Gastroesophageal sphincter (tissue), 4 donors: ENCODE data around the gene ADD1. TPM values are rescaled to one million over a fixed set of nuclear protein-coding genes. Genes with fewer than 3 reads are reported as not detected.

Source experiments
- ATAC-seq: fragments of 150-250 bp; one replicate; pipeline ENCODE4 v1.9.1; 2016; ENCODE audit warnings: mild to moderate bottlenecking, moderate library complexity
- H3K27ac ChIP-seq, 4 donors: fragments of 200-600 bp; sonication (generic) in 3 of 4; 1 replicate in 3 of 4; 2 replicates in 1 of 4; pipeline ENCODE4 v1.5.1; 2016 to 2019
- H3K27me3 ChIP-seq: fragments of 200-600 bp; sonication (generic); one replicate; pipeline ENCODE4 v1.5.1; 2019
- H3K36me3 ChIP-seq, 2 donors: fragments of 200-600 bp; sonication (generic); one replicate each; pipeline ENCODE4 v1.5.1; 2019; ENCODE audit warnings: control low read depth in 1 of 2
- H3K4me1 ChIP-seq, 3 donors: fragments of 200-600 bp; sonication (generic); 1 replicate in 2 of 3; 2 replicates in 1 of 3; pipeline ENCODE4 v1.5.1; 2016 to 2019; ENCODE audit warnings: control low read depth in 2 of 3
- H3K4me3 ChIP-seq, 2 donors: fragments of 200-600 bp; sonication (generic); one replicate each; pipeline ENCODE4 v1.5.1; 2019; ENCODE audit warnings: mild to moderate bottlenecking in 1 of 2, moderate library complexity in 1 of 2
- H3K9me3 ChIP-seq, 3 donors: fragments of 200-600 bp; sonication (generic); one replicate each; pipeline ENCODE4 v1.5.1; 2017 to 2019; ENCODE audit warnings: control low read depth in 2 of 3
- CTCF ChIP-seq, 4 experiments: fragments of 200-600 bp in 2 of 4; fragments of 450-650 bp in 2 of 4; sonication (generic) in 1 of 4; IDR thresholded peaks; one replicate each; pipeline ENCODE4 v1.5.1; 2017 to 2019; ENCODE audit warnings: antibody characterized with exemption in 4 of 4, mild to moderate bottlenecking in 2 of 4, moderate library complexity in 2 of 4
- EP300 ChIP-seq: sonication (generic); formaldehyde crosslinking; IDR thresholded peaks from one replicate; pipeline ENCODE4 v1.6.1; 2017; ENCODE audit warnings: antibody characterized with exemption, mild to moderate bottlenecking
- POLR2A ChIP-seq, 2 donors: fragments of 450-650 bp; IDR thresholded peaks; one replicate each; pipeline ENCODE4 v1.6.1; 2017; ENCODE audit warnings: antibody characterized with exemption in 2 of 2, mild to moderate bottlenecking in 2 of 2, moderate library complexity in 1 of 2
- POLR2AphosphoS5 ChIP-seq: sonication (generic); formaldehyde crosslinking; IDR thresholded peaks from one replicate; pipeline ENCODE4 v1.6.1; 2017; ENCODE audit warnings: antibody characterized with exemption
- WGBS, 2 donors: methylation state at CpG; one replicate each; pipeline ENCODE4 v1.1.5; 2018; ENCODE audit warnings: low coverage in 1 of 2; 5-methylcytosine and 5-hydroxymethylcytosine counted together
- total RNA-seq, 4 donors: library from RNA; depleted of rRNA; stranded (reverse); fragments of >200 nt; gene quantifications; one replicate each; pipeline ENCODE4 v1.1.0, GENCODE V29; 2016

Gene ADD1
- 100 to 1,000 TPM; 230 to 384 (median 297) TPM for total RNA-seq

- Histone ChIP-seq H3K27ac (peak within 1 kb of the TSS; percentile 89 to 97 (median 92)), H3K36me3 (no peaks in the 10 kb centered on the region), H3K27me3 (no peaks in the 10 kb centered on the region), H3K4me3 (peak within 1 kb of the TSS; percentile 70 to 82), H3K9me3 (no peaks in the 10 kb centered on the region), H3K4me1 (peaks cover 0 to 48% (median 15%) of the 10 kb centered on the region in 3 donors)
- TF ChIP-seq CTCF (IDR thresholded peaks at IDR 0.05) (peak in 1 of 4 experiments; percentile 11), POLR2A (IDR thresholded peaks at IDR 0.05) (peak; percentile 91 to 96), POLR2AphosphoS5 (peak; percentile 78), EP300 (no peak)
- peak; percentile 97 for ATAC-seq
- no CpG with 5 or more reads among the region's 65 CpGs for WGBS, 2 donors
These were observed at the start of gene ADD1 for GRCh38 chr4:2843263-2843940. Gene ADD1, plus strand, starts transcription at chr4:2843844. Its CDS starts 32,072 bp downstream, at chr4:2875916.

- Histone ChIP-seq H3K4me3 (peak overlapping the region in 1 of 2 donors; percentile 82), H3K36me3 (no peaks in the 10 kb centered on the region), H3K9me3 (no peaks in the 10 kb centered on the region), H3K4me1 (peaks cover 0 to 84% (median 53%) of the 10 kb centered on the region in 3 donors), H3K27me3 (no peaks in the 10 kb centered on the region), H3K27ac (peak overlapping the region in 3 of 4 donors; percentile 77 to 83 (median 80))
- no peak for ATAC-seq
- TF ChIP-seq CTCF (IDR thresholded peaks at IDR 0.05): no peak
- WGBS, 2 donors: 60% methylated on average over 1 of the region's 11 CpGs; no CpG with 5 or more reads in 1 of the 2 donors
These were observed 49.0 kb upstream of the ADD1 start for GRCh38 chr4:2794486-2795299.

- Histone ChIP-seq H3K4me3 (peak overlapping the region in 1 of 2 donors; percentile 82), H3K36me3 (no peaks in the 10 kb centered on the region), H3K27ac (peak overlapping the region in 3 of 4 donors; percentile 77 to 83 (median 80)), H3K27me3 (no peaks in the 10 kb centered on the region), H3K9me3 (no peaks in the 10 kb centered on the region), H3K4me1 (peaks cover 0 to 91% (median 55%) of the 10 kb centered on the region in 3 donors)
- 77 to 93% methylated on average over 2 to 3 of the region's 17 CpGs for WGBS, 2 donors
- TF ChIP-seq CTCF (IDR thresholded peaks at IDR 0.05) (no peak), EP300 (no peak), POLR2A (IDR thresholded peaks at IDR 0.05) (no peak), POLR2AphosphoS5 (no peak)
- ATAC-seq: no peak
These were observed 48.2 kb upstream of the ADD1 start for GRCh38 chr4:2795300-2795892.

GRCh38 chr4:2795893-2796848 lies 47.5 kb upstream of the ADD1 start:
- Histone ChIP-seq H3K27me3 (no peaks in the 10 kb centered on the region), H3K27ac (peak overlapping the region in 3 of 4 donors; percentile 77 to 83 (median 80)), H3K4me1 (peaks cover 0 to 99% (median 63%) of the 10 kb centered on the region in 3 donors), H3K9me3 (no peaks in the 10 kb centered on the region), H3K4me3 (no peak overlapping the region), H3K36me3 (no peaks in the 10 kb centered on the region)
- no peak for ATAC-seq
- TF ChIP-seq POLR2A (IDR thresholded peaks at IDR 0.05) (no peak), POLR2AphosphoS5 (peak; percentile 35), CTCF (IDR thresholded peaks at IDR 0.05) (no peak), EP300 (no peak)
- WGBS, 2 donors: 60% methylated on average over 1 of the region's 27 CpGs; no CpG with 5 or more reads in 1 of the 2 donors
